HepG2 (cell line): ENCODE data around the gene FRAS1. TPM values are rescaled to one million over a fixed set of nuclear protein-coding genes. Genes with fewer than 3 reads are reported as not detected.

Experiments
- ARHGAP35 ChIP-seq: sonication (generic); formaldehyde crosslinking; IDR thresholded peaks from 2 replicates; pipeline ENCODE4 v1.9.0; 2022; ENCODE audit warnings: mild to moderate bottlenecking, inconsistent platforms, moderate library complexity, missing genetic modification reagents, borderline replicate concordance
- CENPBD1 ChIP-seq: sonication (generic); formaldehyde crosslinking; IDR thresholded peaks from 2 replicates; pipeline ENCODE4 v1.8.0; 2022; ENCODE audit warnings: missing genetic modification reagents, low read depth, mild to moderate bottlenecking, borderline replicate concordance
- FOSL1 ChIP-seq: sonication (generic); formaldehyde crosslinking; IDR thresholded peaks from 2 replicates; pipeline ENCODE4 v1.9.0; 2021; ENCODE audit warnings: missing genetic modification reagents, borderline replicate concordance
- GABPA ChIP-seq, 2 experiments: IDR thresholded peaks; 2 replicates each; pipeline ENCODE4 v1.6.1; 2011 to 2016; ENCODE audit warnings: low read depth in 2 of 2, low read length in 1 of 2, missing biosample characterization in 1 of 2, missing genetic modification characterization in 1 of 2
- MLXIP ChIP-seq: sonication (generic); formaldehyde crosslinking; IDR thresholded peaks from 2 replicates; pipeline ENCODE4 v1.9.0; 2021; ENCODE audit warnings: missing genetic modification reagents, borderline replicate concordance
- NCOA1 ChIP-seq: sonication (generic); formaldehyde crosslinking; IDR thresholded peaks from 2 replicates; pipeline ENCODE4 v1.9.0; 2021; ENCODE audit warnings: missing genetic modification reagents
- SMC3 ChIP-seq: IDR thresholded peaks from 2 replicates; pipeline ENCODE4 v1.6.1; 2011; ENCODE audit warnings: low read length, improper control_type of control experiment
- ZNF234 ChIP-seq: sonication (generic); formaldehyde crosslinking; conservative IDR thresholded peaks from 2 replicates; pipeline ENCODE4 v1.5.1; 2020; ENCODE audit warnings: mild to moderate bottlenecking, missing genetic modification reagents
- ZNF30 ChIP-seq: sonication (generic); formaldehyde crosslinking; IDR thresholded peaks from 2 replicates; pipeline ENCODE4 v1.5.0; 2020; ENCODE audit warnings: mild to moderate bottlenecking, missing genetic modification reagents
- ZNF547 ChIP-seq: sonication (generic); formaldehyde crosslinking; IDR thresholded peaks from 2 replicates; pipeline ENCODE4 v1.5.1; 2020; ENCODE audit warnings: mild to moderate bottlenecking, missing genetic modification reagents
- ZXDC ChIP-seq: sonication (generic); formaldehyde crosslinking; IDR thresholded peaks from 2 replicates; pipeline ENCODE4 v1.5.0; 2020; ENCODE audit warnings: mild to moderate bottlenecking, missing genetic modification reagents
- polyA plus RNA-seq, 8 experiments: library from polyadenylated mRNA; depleted of rRNA in 3 of 8; stranded (reverse) in 7 of 8; unstranded in 1 of 8; fragments of >200 nt; fragmentation: Illumina TruSeq in 4 of 8; extraction: Trizol in 4 of 8; gene quantifications; 2 replicates each; pipeline versions ENCODE4 v1.2.1 to v1.2.3, GENCODE V29; 2011 to 2016; ENCODE audit warnings: low read depth in 4 of 8, missing spikeins in 1 of 8, mixed read lengths in 1 of 8; ENCODE audit not compliant: insufficient read depth in 1 of 8
- total RNA-seq, 5 experiments: library from RNA; depleted of rRNA; stranded (reverse); fragments of >200 nt; fragmentation: Illumina TruSeq; extraction: Trizol; gene quantifications; 2 replicates each; pipeline ENCODE4 v1.2.3, GENCODE V29; 2016; ENCODE audit warnings: low read depth in 1 of 5

FRAS1 gene
- total and polyA plus RNA-seq, 2 of the 13 experiments (the other 11 are each of a cell fraction or from before 2014, with no cell fraction given): 22.5 to 31.6 TPM

GRCh38 chr4:78578674-78579425 is 521.7 kb downstream of the FRAS1 start (continued):
- TF ChIP-seq MLXIP (no peak), SMC3 (no peak), ZNF30 (no peak), ARHGAP35 (CRISPR knock-in tag) (no peak), CENPBD1 (no peak), FOSL1 (CRISPR knock-in tag) (no peak), ZNF234 (CRISPR knock-in tag) (no peak), ZXDC (no peak), ZNF547 (CRISPR knock-in tag) (no peak), GABPA (IDR thresholded peaks at IDR 0.05; ENCODE audit: low read depth, low read length) (no peak), GABPA (CRISPR knock-in tag; IDR thresholded peaks at IDR 0.05; ENCODE audit: low read depth) (no peak), NCOA1 (CRISPR knock-in tag) (no peak)
- TF ChIP-seq, all 625 proteins: peak for 0
